GM18858 (cell line): ENCODE data around the gene NINL.

Experiments used
- ATAC-seq: cut with Tn5 transposase; IDR thresholded peaks from one replicate; pipeline ENCODE4 v1.9.1; 2021; ENCODE audit not compliant: unreplicated experiment

The NINL gene

DNA sequence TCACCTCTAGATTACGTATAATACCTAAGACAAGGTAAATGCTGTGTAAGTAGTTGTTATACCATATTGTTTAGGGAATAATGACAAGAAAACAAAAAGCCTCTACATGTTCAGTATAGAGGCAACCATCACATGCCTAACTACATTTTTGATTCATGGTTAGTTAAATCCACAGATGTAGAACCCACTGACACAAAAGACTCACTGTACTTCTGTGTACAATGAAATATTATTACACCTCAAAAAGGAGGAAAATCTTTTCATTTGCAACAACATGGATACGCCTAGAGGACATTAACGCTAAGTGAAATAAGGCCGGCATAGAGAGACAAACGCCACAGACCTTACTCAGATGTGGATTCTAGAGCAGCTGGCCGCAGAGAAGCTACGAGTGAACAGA, 50.5 kb downstream of the NINL start:
- ATAC-seq: no peak

DNA sequence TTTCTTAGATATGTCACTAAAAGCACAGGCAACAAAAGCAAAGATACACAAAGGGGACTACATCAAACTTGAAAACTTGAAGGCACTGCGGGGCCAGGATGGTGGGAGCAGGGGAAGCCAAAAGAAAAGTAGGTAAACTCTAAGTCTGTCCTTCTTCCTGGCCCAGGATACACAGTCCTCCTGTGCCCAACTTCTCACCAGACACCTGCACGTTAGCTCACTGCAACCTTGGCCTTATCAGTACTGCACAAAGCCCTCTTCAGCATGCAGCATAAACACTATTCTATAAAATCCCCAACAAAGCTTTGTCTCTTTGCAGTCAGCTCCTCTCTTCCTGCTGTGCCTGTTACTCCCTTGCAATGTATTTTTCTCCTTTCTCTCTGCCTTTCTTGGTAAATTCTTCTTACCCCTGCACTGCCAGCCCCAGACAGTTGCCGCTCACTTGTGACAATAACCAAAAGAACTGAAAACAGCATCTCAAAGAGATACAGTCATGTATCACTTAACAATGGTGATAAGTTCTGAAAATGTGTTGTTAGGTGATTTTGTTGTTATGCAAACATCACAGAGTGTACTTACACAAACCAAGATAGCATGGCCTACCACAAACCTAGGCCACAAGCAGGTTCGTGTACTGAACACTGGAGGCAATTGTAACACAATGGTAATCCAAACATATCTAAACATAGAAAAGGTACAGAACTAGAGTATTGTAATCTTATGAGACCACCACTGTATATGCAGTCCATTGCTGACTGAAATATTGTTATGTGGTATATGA, 51.2 kb downstream of the NINL start:
- ATAC-seq: no peak

DNA sequence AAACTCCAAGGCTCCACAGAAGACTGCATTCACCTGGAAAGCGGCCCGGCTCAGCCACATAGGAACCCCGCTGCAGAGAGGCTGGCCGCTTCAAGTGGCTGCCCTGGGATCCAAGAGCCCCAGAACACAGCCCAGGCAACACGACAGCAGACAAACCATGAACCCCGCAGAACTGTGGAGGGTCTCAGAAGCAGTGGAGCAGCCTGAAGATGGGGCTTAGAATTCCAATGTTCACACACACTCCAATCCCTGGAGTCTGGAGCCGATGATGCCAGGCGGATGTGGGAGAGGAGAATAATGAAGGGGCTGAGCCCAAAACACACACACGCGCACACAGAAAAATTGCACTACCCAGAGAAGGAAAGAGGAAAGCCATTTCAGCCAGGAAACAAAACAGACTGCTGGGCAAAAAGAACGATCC, 52.4 kb downstream of the NINL start:
- no peak for ATAC-seq

DNA sequence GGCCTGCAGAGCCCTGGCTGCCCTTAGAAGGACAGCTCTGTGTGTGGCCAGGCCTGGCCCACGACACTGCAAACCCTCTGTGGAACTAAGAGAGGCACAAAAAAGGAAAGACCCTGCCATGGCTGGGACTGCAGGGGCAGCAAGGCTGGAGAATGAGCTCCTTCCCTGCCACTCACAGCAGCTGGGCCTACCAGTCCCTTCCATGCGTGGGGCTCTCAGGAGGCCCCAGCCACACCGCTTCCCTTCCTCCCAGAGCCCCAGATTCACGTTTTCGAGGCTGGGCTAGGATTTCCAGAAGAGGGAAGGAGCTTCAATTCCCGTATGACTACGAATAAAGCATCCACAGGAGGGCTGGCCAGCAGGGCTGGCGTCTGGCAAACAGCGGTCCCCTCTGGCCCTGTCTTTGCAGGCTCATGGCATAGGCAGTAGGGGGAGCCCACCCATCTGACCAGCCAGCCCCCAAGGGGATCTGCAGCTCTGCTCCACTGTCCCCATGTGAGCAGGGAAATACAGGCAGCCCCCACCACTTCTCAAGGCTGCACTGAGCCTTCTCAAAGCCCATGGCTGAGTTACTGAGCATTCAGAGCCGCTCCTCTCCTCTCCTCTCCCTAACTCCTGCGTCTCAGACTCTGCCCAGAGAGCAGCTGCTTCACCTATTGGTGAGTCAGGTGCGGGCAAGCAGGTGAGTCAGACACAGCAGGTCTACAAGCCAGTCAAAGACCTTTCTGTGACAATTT, 53.1 kb downstream of the NINL start:
- ATAC-seq: no peak

DNA sequence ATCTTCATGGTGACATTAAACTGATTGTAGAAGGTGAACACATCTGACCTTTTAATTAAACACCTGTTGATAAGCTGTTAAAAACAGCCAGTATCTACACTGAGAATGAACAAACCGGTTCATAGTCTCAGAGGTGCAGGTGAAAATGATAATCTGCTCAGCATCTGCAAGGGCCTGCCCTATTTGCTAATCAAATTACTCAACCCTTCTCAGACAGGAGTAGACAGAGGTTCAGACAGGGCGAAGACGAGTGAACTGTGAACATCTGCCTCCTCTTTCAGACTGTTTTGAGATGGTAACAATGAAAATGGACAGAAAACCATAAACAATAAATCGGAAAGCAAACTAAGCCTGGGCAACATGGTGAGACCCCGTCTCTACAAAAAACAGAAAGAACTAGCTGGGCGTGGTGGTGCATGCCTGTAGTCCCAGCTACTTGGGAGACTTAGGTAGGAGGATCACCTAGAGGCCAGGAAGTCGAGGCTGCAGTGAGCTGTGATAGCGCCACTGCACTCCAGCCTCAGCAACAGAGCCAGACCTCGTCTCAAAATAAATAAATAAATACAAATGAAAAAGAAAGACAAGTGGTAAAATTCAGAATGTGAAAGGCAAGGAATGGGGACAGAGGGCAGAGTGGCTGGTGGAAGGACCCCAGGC, 55.9 kb downstream of the NINL start:
- ATAC-seq: no peak

DNA sequence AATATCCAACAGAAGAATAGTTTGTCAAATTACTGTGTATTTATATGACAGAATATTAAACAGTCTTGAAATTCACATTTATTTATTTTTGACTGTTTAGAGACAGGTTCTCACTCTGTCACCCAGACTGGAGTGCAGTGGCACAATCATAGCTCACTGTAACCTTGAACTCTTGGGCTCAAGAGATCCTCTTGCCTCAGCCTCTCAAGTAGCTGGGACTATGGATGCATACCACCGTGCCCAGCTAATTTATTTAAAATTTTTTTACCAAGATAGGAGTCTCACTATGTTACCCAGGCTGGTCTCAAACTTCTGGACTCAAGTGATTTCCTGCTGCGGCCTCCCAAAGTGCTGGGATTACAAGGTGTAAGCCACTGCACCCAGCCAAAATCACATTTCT, 57.4 kb downstream of the NINL start:
- no peak for ATAC-seq

DNA sequence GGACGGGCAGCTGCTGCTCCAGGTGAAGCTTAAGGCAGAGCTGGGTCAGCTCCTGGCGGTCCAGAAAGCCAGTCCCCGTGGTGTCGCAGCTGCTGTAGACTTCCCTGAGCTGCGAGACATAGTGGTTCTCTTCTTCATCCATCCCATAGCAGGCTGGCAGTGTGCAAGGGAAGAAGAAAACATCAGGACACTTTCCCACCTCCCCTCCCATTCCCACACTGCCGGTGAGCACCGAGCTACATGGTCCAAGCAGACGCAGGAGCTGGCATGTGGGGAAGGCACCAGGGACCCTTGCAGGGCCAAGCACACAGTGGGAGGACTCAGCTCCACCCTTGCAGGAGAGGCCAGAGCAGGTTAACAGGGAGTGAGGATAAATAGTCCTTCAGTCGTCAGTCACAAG, 58.9 kb downstream of the NINL start:
- no peak for ATAC-seq

GRCh38 chr20:25525867-25526266, 59.5 kb downstream of the NINL start:
- no peak for ATAC-seq

- ATAC-seq: no peak
Observed at GRCh38 chr20:25525295-25525694, 60.0 kb downstream of the NINL start.

DNA sequence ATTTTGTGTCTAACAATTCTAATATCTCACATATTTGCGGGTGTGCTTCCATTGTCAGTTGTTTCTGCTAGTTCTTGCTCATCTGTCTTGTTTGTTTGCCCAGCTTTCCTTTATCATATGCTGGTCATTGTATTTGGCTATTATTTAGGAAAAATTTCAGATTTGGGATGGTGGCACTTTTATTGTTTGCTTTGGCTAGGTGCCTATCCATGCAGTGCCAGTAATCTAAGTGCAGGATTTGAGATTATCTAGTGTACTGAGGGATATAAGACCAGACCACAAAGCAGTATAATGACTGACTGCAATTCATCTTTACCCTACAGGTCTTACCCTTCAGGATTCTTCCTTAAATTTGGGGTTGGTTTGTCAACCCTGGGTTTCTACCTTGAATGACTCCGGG, 63.9 kb downstream of the NINL start:
- ATAC-seq: no peak

GRCh38 chr20:25517124-25517523, 68.2 kb downstream of the NINL start:
- ATAC-seq: no peak

DNA sequence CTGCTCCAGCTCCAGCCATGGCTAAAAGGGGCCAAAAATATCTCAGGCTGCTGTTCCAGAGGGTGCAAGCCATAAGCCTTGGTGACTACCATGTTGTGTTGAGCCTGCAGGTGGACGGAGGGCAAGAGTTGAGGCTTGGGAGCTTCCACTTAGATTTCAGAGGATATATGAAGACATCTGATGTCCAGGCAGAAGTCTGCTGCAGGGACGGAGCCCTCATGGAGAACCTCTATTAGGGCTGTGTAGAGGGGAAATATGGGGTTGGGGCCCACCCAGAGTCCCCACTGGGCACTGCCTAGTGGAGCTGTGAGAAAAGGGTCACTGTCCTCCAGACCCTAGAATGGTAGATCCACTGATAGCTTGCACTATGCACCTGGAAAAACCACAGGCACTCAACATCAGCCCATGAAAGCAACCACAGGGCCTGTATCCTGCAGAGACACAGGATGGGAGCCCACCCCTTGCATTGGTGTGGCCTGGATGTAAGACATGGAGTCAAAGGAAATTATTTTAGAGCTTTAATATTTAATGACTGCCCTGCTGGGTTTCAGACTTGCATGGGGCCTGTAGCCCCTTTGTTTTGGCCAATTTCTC, 70.5 kb downstream of the NINL start:
- no peak for ATAC-seq

DNA sequence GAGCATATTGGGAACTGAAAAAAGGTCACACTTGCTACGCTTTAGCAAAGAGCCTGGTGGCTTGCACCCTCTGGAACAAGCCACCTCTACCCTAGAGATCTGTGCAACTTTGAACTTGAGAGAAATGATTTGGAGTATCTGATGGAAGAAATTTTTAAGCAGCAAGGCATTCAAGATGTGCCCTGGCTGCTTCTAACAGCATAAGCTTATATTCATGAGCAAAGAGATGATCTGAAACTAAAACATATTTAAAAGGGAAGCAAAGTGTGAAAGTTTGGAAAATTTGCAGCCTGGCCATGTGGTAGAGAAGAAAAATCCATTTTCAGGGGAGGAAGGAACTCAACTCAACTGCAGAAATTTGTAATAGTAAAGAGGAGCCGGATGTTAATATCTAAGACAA, 71.1 kb downstream of the NINL start:
- ATAC-seq: no peak

DNA sequence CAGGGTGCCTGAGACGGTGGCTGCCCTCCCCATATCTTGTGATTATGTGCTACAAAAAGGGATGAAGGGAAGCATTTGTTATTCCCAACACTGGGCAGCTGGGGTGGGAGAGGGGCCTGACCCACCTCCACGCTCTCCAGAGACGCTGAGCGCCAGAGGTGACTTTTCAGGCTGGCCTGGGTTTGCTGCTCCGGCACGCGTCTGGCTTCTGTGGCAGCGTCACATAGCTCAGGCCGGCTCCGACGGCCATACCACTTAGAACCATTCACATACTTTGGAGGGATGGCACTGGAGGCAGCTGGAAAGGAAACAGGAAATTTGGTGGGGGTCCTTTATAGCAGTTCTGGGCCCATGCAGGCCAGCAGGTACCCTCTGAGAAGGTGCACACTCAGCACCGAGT, 72.6 kb downstream of the NINL start:
- ATAC-seq: no peak

DNA sequence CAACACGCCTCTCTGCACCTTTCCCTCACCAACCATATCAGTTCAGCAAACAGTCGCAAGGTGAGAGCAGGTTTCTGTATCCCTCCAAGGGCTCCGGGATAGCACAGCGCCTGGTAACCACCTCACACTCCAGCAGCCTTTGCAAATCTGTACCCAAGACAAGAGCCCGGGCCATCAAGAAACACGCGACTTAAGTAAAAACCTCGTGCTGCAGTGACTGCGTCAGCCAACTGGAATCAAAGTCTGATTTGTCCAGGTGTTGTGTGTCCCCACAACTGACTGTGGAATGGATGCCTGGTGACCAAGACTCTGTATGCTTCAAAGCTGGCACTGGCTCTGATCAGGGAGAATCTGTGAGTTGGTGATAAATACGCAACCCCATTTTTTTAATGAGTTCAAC, 74.1 kb downstream of the NINL start:
- no peak for ATAC-seq

GRCh38 chr20:25510721-25511120, 74.6 kb downstream of the NINL start:
- ATAC-seq: no peak

DNA sequence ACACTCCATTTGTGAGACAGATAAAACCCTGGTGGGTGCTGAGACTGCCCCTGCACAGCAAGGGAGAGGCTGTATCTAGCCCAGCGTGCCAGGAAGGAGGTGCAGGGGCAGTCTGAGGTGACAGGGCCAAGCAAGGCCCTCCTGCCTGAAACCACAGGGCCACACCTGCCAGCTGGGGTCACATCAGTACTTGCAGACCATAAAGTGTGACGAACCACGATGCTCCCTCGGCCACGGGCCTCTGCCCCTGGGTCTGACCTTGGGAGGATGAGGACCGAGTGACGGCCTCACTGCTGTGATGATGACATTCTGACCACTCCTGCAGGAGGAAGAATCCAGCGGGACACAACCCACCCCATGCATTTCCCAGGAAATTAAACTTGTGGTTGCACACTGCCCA, 75.1 kb downstream of the NINL start:
- ATAC-seq: no peak

GRCh38 chr20:25509084-25509483, 76.2 kb downstream of the NINL start:
- no peak for ATAC-seq

- no peak for ATAC-seq
Observed at GRCh38 chr20:25508083-25508770, 77.1 kb downstream of the NINL start.

DNA sequence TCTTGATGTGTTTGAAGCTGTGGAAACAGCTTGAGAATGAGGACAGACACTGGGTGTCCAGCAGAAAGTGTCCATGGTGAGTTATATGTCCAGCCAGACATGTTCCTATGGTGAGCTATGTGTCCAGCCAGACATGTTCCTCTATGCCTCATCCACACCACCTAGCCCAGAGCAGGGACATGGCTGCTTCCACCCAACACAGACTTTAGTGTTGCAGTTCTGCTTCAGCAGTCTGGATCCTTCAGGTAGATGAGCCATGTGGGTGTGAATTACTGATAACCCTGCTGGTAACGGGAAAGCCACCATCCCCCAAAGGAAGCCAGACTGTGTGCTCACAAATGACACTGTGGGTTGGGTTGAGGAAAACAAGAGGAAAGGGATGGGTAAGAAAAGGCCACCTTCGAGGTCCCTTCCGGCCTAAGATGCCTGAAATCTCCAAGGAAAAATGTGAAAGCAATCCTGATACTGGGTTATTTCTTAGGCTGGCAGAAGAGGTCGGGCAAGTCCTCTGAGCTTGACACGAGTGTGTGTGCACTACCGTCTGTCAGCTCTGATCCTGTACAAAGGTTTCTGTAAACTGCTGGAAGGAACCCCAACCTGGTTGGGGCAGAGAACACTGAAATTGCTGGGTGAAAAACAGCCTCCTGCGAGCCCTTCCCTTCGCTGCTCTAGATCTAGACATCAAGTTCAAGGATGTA, 77.8 kb downstream of the NINL start:
- no peak for ATAC-seq
